Loucy (cell line): Measurements from ENCODE around the gene LARP4B.

Experiments
- CTCF ChIP-seq: fragments of 200-600 bp; sonication (generic); conservative IDR thresholded peaks from 2 replicates; pipeline ENCODE4 v1.5.1; 2014; ENCODE audit warnings: mild to moderate bottlenecking, antibody characterized with exemption, low read length
- EZH2phosphoT487 ChIP-seq: fragments of 200-600 bp; IDR thresholded peaks from 2 replicates; pipeline ENCODE4 v1.6.1; 2018; ENCODE audit warnings: antibody characterized with exemption, mild to moderate bottlenecking, moderate library complexity, borderline replicate concordance

- TF ChIP-seq CTCF (no peak), EZH2phosphoT487 (no peak)
These were observed 171.5 kb downstream of the LARP4B start for GRCh38 chr10:759898-760477.
